Activated T-cell treated with anti-CD3 and anti-CD28 coated beads for 1 hour (primary cell): ENCODE results near the gene FBXO28.

ENCODE experiments used
- DNase-seq: peaks from one replicate; pipeline ENCODE4 v3.0.0-alpha.2; 2020; ENCODE audit warnings: low read depth

FBXO28 gene

GRCh38 chr1:224157316-224157715 lies 43.4 kb downstream of the FBXO28 start:
- no peak for DNase-seq

GRCh38 chr1:224159541-224159940 lies 45.6 kb downstream of the FBXO28 start:
- no peak for DNase-seq

GRCh38 chr1:224160171-224160682 lies 46.3 kb downstream of the FBXO28 start:
- no peak for DNase-seq

GRCh38 chr1:224162768-224163167 lies 48.9 kb downstream of the FBXO28 start:
- DNase-seq = no peak

- no peak for DNase-seq
Measured at GRCh38 chr1:224163311-224163710, 49.4 kb downstream of the FBXO28 start.

GRCh38 chr1:224168859-224169380 lies 55.0 kb downstream of the FBXO28 start:
- DNase-seq = no peak

GRCh38 chr1:224169718-224170270 lies 55.9 kb downstream of the FBXO28 start:
- no peak for DNase-seq

GRCh38 chr1:224170343-224170742 lies 56.4 kb downstream of the FBXO28 start:
- no peak for DNase-seq

GRCh38 chr1:224170748-224171478 lies 57.0 kb downstream of the FBXO28 start:
- DNase-seq = no peak

- no peak for DNase-seq
Measured at GRCh38 chr1:224172229-224172628, 58.3 kb downstream of the FBXO28 start.

GRCh38 chr1:224173523-224173922 lies 59.6 kb downstream of the FBXO28 start:
- DNase-seq = no peak

- DNase-seq = no peak
Measured at GRCh38 chr1:224175617-224176016, 61.7 kb downstream of the FBXO28 start.

GRCh38 chr1:224177356-224177999 lies 63.6 kb downstream of the FBXO28 start:
- DNase-seq = no peak

- DNase-seq = no peak
Measured at GRCh38 chr1:224178894-224179293, 65.0 kb downstream of the FBXO28 start.

GRCh38 chr1:224180783-224181452 lies 67.0 kb downstream of the FBXO28 start:
- DNase-seq = no peak

- DNase-seq = no peak
Measured at GRCh38 chr1:224181453-224181810, 67.5 kb downstream of the FBXO28 start.

- peak; percentile 27 for DNase-seq
Measured at GRCh38 chr1:224182057-224182865, 68.3 kb downstream of the FBXO28 start.

GRCh38 chr1:224182866-224183590 lies 69.1 kb downstream of the FBXO28 start, which contains the start of gene DEGS1:
TSS of gene DEGS1 (plus strand) at chr1:224183240. CDS start at chr1:224183337, 97 bp downstream.
- peak; percentile 72 for DNase-seq

GRCh38 chr1:224183591-224184312 lies 69.8 kb downstream of the FBXO28 start:
- peak; percentile 35 for DNase-seq

GRCh38 chr1:224185208-224185607 lies 71.3 kb downstream of the FBXO28 start:
- no peak for DNase-seq
